ENCODE results near the gene FGD6.

GRCh38 chr12:95228617-95229016, 11.3 kb upstream of the FGD6 start:
- TF ChIP-seq CTCF (IDR thresholded peaks at IDR 0.05) (no peak), POLR2A (IDR thresholded peaks at IDR 0.05) (no peak)

All from right lobe of liver (tissue), 4 donors.